ENCODE measurements around the gene NUP214.

The NUP214 gene

DNA sequence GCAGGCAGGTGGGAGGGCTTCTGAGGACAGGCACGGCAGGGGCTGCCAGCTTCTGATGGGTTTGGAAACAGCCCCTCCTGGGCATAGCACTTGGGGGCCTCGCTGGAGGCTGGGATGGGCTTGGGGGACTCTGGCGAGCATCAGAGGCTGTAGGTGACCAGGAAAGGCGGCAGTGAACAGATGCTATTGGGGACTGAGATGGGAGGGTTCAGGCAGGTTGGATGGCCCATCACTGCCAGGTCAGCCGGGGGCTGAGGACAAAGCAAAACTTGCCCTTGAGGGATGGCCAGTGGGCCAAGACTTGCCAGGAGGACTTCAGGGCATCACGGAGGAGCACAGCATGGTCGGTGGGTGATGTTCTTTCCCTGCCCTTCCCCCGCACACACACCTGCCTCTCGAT, 22.4 kb upstream of the NUP214 start:
- no peak overlapping the region for H3K27ac ChIP-seq (replicated peaks)
- H3K27me3 ChIP-seq (ENCODE audit: insufficient read depth, poor library complexity, severe bottlenecking) = no peaks in the 10 kb centered on the region
- DNase-seq (ENCODE audit: low read depth in 1 of 2, low spot score in 1 of 2) = no peak
- TF ChIP-seq SPI1 (IDR thresholded peaks at IDR 0.05; ENCODE audit: borderline replicate concordance, low read depth) (no peak), GABPA (IDR thresholded peaks at IDR 0.05; ENCODE audit: low read depth) (no peak), POLR2AphosphoS5 (IDR thresholded peaks at IDR 0.05; ENCODE audit: low read depth) (no peak)
- TF ChIP-seq, protein P1, sequence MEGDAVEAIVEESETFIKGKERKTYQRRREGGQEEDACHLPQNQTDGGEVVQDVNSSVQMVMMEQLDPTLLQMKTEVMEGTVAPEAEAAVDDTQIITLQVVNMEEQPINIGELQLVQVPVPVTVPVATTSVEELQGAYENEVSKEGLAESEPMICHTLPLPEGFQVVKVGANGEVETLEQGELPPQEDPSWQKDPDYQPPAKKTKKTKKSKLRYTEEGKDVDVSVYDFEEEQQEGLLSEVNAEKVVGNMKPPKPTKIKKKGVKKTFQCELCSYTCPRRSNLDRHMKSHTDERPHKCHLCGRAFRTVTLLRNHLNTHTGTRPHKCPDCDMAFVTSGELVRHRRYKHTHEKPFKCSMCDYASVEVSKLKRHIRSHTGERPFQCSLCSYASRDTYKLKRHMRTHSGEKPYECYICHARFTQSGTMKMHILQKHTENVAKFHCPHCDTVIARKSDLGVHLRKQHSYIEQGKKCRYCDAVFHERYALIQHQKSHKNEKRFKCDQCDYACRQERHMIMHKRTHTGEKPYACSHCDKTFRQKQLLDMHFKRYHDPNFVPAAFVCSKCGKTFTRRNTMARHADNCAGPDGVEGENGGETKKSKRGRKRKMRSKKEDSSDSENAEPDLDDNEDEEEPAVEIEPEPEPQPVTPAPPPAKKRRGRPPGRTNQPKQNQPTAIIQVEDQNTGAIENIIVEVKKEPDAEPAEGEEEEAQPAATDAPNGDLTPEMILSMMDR (IDR thresholded peaks at IDR 0.05; ENCODE audit: insufficient read depth, low read length) = no peak
- TF ChIP-seq, protein P2, sequence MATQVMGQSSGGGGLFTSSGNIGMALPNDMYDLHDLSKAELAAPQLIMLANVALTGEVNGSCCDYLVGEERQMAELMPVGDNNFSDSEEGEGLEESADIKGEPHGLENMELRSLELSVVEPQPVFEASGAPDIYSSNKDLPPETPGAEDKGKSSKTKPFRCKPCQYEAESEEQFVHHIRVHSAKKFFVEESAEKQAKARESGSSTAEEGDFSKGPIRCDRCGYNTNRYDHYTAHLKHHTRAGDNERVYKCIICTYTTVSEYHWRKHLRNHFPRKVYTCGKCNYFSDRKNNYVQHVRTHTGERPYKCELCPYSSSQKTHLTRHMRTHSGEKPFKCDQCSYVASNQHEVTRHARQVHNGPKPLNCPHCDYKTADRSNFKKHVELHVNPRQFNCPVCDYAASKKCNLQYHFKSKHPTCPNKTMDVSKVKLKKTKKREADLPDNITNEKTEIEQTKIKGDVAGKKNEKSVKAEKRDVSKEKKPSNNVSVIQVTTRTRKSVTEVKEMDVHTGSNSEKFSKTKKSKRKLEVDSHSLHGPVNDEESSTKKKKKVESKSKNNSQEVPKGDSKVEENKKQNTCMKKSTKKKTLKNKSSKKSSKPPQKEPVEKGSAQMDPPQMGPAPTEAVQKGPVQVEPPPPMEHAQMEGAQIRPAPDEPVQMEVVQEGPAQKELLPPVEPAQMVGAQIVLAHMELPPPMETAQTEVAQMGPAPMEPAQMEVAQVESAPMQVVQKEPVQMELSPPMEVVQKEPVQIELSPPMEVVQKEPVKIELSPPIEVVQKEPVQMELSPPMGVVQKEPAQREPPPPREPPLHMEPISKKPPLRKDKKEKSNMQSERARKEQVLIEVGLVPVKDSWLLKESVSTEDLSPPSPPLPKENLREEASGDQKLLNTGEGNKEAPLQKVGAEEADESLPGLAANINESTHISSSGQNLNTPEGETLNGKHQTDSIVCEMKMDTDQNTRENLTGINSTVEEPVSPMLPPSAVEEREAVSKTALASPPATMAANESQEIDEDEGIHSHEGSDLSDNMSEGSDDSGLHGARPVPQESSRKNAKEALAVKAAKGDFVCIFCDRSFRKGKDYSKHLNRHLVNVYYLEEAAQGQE (IDR thresholded peaks at IDR 0.05; ENCODE audit: insufficient replicate concordance, low read depth) = no peak
- no peak overlapping the region for H3K4me3 ChIP-seq (replicated peaks; ENCODE audit: insufficient read depth, low read length)

DNA sequence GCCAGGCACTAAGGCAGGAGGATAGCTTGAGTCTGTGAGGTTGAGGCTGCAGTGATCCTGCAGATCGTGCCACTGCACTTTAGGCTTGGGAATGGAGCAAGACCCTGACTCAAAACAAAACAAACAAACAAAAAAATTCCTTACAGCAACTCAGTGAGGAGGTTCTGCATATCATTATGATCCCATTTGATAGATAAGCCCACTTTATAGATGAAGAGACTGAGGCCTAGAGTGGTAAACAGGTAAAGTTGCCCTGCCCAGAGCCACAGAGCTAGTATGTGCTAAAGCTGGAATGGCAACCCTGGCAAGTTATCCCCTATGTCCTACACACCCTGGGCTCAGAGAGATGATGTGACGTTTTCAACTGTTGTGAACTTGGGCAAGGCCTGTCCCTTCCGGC, 21.9 kb upstream of the NUP214 start:
- no peak for DNase-seq (ENCODE audit: low read depth in 1 of 2, low spot score in 1 of 2)
- H3K4me3 ChIP-seq (replicated peaks; ENCODE audit: insufficient read depth, low read length) = no peak overlapping the region
- no peak overlapping the region for H3K27ac ChIP-seq (replicated peaks)
- no peaks in the 10 kb centered on the region for H3K27me3 ChIP-seq (ENCODE audit: insufficient read depth, poor library complexity, severe bottlenecking)
- TF ChIP-seq, protein P1 (IDR thresholded peaks at IDR 0.05; ENCODE audit: insufficient read depth, low read length) = no peak
- no peak for TF ChIP-seq GABPA (IDR thresholded peaks at IDR 0.05; ENCODE audit: low read depth)
- no peak for TF ChIP-seq SPI1 (IDR thresholded peaks at IDR 0.05; ENCODE audit: borderline replicate concordance, low read depth)
- no peak for TF ChIP-seq POLR2AphosphoS5 (IDR thresholded peaks at IDR 0.05; ENCODE audit: low read depth)
- TF ChIP-seq, protein P2 (IDR thresholded peaks at IDR 0.05; ENCODE audit: insufficient replicate concordance, low read depth) = no peak

DNA sequence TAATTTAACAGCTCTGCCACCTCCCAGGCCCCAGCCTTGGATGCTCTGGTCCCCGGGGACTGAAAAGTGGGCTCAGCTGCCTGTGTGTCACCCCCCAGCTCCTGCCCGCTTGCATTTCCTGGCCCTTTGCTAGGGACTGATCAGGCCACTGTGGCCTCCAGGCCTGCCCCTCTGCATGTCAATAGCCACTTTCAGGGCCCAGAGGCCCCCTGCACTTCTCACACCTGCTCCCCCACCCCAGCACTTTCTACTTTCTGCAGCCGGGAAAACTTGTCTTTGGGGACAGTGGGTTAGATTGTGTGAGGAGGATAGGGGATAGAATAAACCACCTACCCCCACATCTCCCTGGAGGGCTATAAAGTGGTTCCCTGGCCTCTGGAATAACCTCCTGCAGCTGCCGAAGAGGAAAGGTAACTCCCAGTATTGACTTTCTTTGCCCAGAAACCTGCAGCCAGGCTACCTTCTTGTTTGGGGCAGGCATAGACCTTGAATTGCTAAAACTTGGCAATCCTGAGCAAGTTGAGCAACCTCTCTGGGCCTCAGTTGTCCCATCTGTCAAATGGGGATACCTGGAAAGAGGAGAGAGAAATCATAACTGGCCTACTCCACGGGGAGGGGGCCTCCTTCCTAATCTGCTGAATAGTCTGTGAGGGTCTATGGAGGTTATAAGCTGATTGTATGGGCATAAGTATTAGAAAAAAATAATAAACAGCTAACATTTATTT, 21.2 kb upstream of the NUP214 start:
- DNase-seq (ENCODE audit: low read depth in 1 of 2, low spot score in 1 of 2) = no peak
- H3K27ac ChIP-seq (replicated peaks) = no peak overlapping the region
- TF ChIP-seq, protein P1 (IDR thresholded peaks at IDR 0.05; ENCODE audit: insufficient read depth, low read length) = no peak
- TF ChIP-seq GABPA (IDR thresholded peaks at IDR 0.05; ENCODE audit: low read depth) (no peak), SPI1 (IDR thresholded peaks at IDR 0.05; ENCODE audit: borderline replicate concordance, low read depth) (no peak), POLR2AphosphoS5 (IDR thresholded peaks at IDR 0.05; ENCODE audit: low read depth) (no peak)
- no peaks in the 10 kb centered on the region for H3K27me3 ChIP-seq (ENCODE audit: insufficient read depth, poor library complexity, severe bottlenecking)
- no peak overlapping the region for H3K4me3 ChIP-seq (replicated peaks; ENCODE audit: insufficient read depth, low read length)
